Activated gamma-delta T cell treated with Interleukin-2 at 50 U/mL for 16 hours (primary cell): Measurements from ENCODE around the gene LCE3B.

Source experiments
- DNase-seq: peaks from one replicate; pipeline ENCODE4 v3.0.0-alpha.2; 2020

LCE3B gene

DNA sequence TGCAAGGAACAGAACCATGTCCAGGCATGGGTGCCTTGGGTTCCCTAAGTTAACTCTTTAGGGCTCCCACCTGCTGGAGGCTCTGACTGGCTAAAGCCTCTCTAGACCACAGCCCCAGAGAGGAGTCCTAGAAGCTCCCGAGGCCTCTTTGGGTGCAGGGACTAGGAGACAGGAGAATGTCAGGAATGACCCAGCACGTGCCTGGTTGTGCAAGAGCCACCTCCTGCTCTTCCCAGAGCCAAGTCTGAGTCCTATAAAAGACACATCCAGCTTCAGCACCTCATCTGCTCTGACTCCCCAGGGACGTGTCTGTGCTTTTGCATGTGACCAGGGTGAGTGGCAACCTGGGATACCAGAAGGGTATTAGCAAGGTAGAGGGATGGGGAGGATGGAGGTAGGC, 49.5 kb downstream of the LCE3B start, which contains the start of gene LCE2D:
LCE2D (plus strand) TSS at position 283 of the 400 bp plus-strand sequence. CDS start 726 bp downstream, outside the sequence.
- no peak for DNase-seq
